ENCODE measurements around the gene SFMBT1. TPM values are rescaled to one million over a fixed set of nuclear protein-coding genes. Genes with fewer than 3 reads are reported as not detected.

The SFMBT1 gene
- total and polyA plus RNA-seq, 4 donors: 4.4 to 17.8 (median 10.4) TPM

DNA sequence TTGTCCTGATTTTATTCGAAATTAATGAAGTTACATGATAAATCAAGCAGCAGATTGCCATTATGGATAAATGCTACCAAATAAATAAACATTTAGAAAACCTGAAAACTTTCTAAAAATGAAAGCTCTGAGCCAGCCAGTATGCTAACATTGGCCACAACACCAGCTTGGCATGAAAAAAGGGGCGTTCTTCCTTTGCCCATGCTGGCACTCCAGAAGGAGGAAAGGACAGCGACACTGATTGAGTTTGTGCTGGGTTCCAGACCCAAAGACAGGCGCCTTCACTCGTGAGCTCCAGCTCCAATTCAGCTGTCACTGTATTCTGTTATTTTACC is 153.6 kb downstream of the SFMBT1 start:
- 37% methylated on average over 5 of the region's 5 CpGs for WGBS
- Histone ChIP-seq H3K4me1 (ENCODE audit: control insufficient read depth in 4 of 4, insufficient read depth in 4 of 4, low read length in 3 of 4) (peaks cover 15 to 69% (median 62%) of the 10 kb centered on the region in 4 donors), H3K9ac (ENCODE audit: low read depth in 1 of 2, low read length in 2 of 2) (peak overlapping the region in 1 of 2 donors; percentile 72), H3K4me3 (ENCODE audit: low read depth in 1 of 3, low read length in 3 of 3) (peak overlapping the region in 2 of 3 donors; percentile 18 to 26), H3K9me3 (ENCODE audit: control insufficient read depth in 4 of 4, low read length in 3 of 4) (no peaks in the 10 kb centered on the region), H3K36me3 (ENCODE audit: control insufficient read depth in 4 of 4, insufficient read depth in 3 of 4, low read depth in 1 of 4, low read length in 3 of 4) (peaks cover 0 to 2% (median 0%) of the 10 kb centered on the region in 4 donors), H3K27me3 (ENCODE audit: control insufficient read depth in 4 of 4, insufficient read depth in 4 of 4, low read length in 3 of 4) (no peaks in the 10 kb centered on the region), H3K27ac (ENCODE audit: low read depth in 1 of 2, low read length in 2 of 2) (peak overlapping the region; percentile 67 to 86)
- no peak for DNase-seq (ENCODE audit: low spot score)
- TF ChIP-seq RXRA (IDR thresholded peaks at IDR 0.05) (no peak), FOXA1 (IDR thresholded peaks at IDR 0.05) (no peak), SP1 (IDR thresholded peaks at IDR 0.05) (no peak), YY1 (IDR thresholded peaks at IDR 0.05) (peak; percentile 56), FOXA2 (IDR thresholded peaks at IDR 0.05) (no peak), HNF4A (conservative IDR thresholded peaks at IDR 0.05) (no peak), EGR1 (IDR thresholded peaks at IDR 0.05; ENCODE audit: low read depth in 2 of 2) (no peak), RAD21 (IDR thresholded peaks at IDR 0.05) (peak in 1 of 2 donors; percentile 20), JUND (IDR thresholded peaks at IDR 0.05) (no peak), HNF4G (IDR thresholded peaks at IDR 0.05) (no peak), GABPA (IDR thresholded peaks at IDR 0.05 in 1 of 2, conservative IDR thresholded peaks at IDR 0.05 in 1 of 2) (no peak), NR2F2 (IDR thresholded peaks at IDR 0.05) (no peak), TAF1 (conservative IDR thresholded peaks at IDR 0.05) (no peak)
- TF ChIP-seq, protein P1, sequence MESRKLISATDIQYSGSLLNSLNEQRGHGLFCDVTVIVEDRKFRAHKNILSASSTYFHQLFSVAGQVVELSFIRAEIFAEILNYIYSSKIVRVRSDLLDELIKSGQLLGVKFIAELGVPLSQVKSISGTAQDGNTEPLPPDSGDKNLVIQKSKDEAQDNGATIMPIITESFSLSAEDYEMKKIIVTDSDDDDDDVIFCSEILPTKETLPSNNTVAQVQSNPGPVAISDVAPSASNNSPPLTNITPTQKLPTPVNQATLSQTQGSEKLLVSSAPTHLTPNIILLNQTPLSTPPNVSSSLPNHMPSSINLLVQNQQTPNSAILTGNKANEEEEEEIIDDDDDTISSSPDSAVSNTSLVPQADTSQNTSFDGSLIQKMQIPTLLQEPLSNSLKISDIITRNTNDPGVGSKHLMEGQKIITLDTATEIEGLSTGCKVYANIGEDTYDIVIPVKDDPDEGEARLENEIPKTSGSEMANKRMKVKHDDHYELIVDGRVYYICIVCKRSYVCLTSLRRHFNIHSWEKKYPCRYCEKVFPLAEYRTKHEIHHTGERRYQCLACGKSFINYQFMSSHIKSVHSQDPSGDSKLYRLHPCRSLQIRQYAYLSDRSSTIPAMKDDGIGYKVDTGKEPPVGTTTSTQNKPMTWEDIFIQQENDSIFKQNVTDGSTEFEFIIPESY (IDR thresholded peaks at IDR 0.05): no peak
- TF ChIP-seq, protein P2, sequence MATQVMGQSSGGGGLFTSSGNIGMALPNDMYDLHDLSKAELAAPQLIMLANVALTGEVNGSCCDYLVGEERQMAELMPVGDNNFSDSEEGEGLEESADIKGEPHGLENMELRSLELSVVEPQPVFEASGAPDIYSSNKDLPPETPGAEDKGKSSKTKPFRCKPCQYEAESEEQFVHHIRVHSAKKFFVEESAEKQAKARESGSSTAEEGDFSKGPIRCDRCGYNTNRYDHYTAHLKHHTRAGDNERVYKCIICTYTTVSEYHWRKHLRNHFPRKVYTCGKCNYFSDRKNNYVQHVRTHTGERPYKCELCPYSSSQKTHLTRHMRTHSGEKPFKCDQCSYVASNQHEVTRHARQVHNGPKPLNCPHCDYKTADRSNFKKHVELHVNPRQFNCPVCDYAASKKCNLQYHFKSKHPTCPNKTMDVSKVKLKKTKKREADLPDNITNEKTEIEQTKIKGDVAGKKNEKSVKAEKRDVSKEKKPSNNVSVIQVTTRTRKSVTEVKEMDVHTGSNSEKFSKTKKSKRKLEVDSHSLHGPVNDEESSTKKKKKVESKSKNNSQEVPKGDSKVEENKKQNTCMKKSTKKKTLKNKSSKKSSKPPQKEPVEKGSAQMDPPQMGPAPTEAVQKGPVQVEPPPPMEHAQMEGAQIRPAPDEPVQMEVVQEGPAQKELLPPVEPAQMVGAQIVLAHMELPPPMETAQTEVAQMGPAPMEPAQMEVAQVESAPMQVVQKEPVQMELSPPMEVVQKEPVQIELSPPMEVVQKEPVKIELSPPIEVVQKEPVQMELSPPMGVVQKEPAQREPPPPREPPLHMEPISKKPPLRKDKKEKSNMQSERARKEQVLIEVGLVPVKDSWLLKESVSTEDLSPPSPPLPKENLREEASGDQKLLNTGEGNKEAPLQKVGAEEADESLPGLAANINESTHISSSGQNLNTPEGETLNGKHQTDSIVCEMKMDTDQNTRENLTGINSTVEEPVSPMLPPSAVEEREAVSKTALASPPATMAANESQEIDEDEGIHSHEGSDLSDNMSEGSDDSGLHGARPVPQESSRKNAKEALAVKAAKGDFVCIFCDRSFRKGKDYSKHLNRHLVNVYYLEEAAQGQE (IDR thresholded peaks at IDR 0.05): peak; percentile 59
- TF ChIP-seq, protein P3, sequence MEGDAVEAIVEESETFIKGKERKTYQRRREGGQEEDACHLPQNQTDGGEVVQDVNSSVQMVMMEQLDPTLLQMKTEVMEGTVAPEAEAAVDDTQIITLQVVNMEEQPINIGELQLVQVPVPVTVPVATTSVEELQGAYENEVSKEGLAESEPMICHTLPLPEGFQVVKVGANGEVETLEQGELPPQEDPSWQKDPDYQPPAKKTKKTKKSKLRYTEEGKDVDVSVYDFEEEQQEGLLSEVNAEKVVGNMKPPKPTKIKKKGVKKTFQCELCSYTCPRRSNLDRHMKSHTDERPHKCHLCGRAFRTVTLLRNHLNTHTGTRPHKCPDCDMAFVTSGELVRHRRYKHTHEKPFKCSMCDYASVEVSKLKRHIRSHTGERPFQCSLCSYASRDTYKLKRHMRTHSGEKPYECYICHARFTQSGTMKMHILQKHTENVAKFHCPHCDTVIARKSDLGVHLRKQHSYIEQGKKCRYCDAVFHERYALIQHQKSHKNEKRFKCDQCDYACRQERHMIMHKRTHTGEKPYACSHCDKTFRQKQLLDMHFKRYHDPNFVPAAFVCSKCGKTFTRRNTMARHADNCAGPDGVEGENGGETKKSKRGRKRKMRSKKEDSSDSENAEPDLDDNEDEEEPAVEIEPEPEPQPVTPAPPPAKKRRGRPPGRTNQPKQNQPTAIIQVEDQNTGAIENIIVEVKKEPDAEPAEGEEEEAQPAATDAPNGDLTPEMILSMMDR (IDR thresholded peaks at IDR 0.05; ENCODE audit: low read depth, low read length, missing input control): no peak
- TF ChIP-seq, protein P4, sequence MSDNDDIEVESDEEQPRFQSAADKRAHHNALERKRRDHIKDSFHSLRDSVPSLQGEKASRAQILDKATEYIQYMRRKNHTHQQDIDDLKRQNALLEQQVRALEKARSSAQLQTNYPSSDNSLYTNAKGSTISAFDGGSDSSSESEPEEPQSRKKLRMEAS (IDR thresholded peaks at IDR 0.05): no peak

DNA sequence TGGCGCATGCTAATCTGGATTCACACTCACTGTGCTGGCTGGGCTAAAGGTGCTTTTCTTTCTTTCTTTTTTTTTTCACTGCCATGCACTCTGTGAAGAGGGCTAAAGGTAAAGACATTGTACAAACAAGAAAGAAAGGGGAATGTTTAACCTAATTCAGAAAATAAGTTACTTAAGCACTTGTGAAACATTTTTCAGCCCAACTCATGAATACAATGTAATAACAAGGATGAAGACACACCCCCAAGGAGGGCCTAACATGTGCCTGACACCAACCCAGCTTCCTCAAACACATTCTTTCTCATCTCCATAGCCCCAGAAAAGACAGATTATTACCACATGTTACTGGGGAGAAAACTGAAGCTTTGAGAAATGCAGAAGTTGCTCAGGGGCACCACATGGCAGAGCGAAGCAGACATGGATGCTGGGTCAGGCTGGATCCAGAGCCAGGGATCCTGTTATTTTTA is 154.2 kb downstream of the SFMBT1 start:
- WGBS: 44% methylated on average over 2 of the region's 2 CpGs
- no peak for DNase-seq (ENCODE audit: low spot score)
- Histone ChIP-seq H3K9ac (ENCODE audit: low read depth in 1 of 2, low read length in 2 of 2) (peak overlapping the region in 1 of 2 donors; percentile 72), H3K27ac (ENCODE audit: low read depth in 1 of 2, low read length in 2 of 2) (peak overlapping the region; percentile 67 to 86), H3K4me1 (ENCODE audit: control insufficient read depth in 4 of 4, insufficient read depth in 4 of 4, low read length in 3 of 4) (peaks cover 15 to 68% (median 63%) of the 10 kb centered on the region in 4 donors), H3K9me3 (ENCODE audit: control insufficient read depth in 4 of 4, low read length in 3 of 4) (no peaks in the 10 kb centered on the region), H3K4me3 (ENCODE audit: low read depth in 1 of 3, low read length in 3 of 3) (no peak overlapping the region), H3K36me3 (ENCODE audit: control insufficient read depth in 4 of 4, insufficient read depth in 3 of 4, low read depth in 1 of 4, low read length in 3 of 4) (peaks cover 0 to 2% (median 0%) of the 10 kb centered on the region in 4 donors), H3K27me3 (ENCODE audit: control insufficient read depth in 4 of 4, insufficient read depth in 4 of 4, low read length in 3 of 4) (no peaks in the 10 kb centered on the region)
- TF ChIP-seq JUND (IDR thresholded peaks at IDR 0.05) (peak in 1 of 2 donors; percentile 17), EGR1 (IDR thresholded peaks at IDR 0.05; ENCODE audit: low read depth in 2 of 2) (no peak), YY1 (IDR thresholded peaks at IDR 0.05) (no peak), HNF4A (conservative IDR thresholded peaks at IDR 0.05) (peak; percentile 35 to 51), HNF4G (IDR thresholded peaks at IDR 0.05) (no peak), RAD21 (IDR thresholded peaks at IDR 0.05) (no peak), FOXA1 (IDR thresholded peaks at IDR 0.05) (no peak), TAF1 (conservative IDR thresholded peaks at IDR 0.05) (no peak), RXRA (IDR thresholded peaks at IDR 0.05) (peak; percentile 49 to 53), NR2F2 (IDR thresholded peaks at IDR 0.05) (no peak)
- TF ChIP-seq, protein P3 (IDR thresholded peaks at IDR 0.05; ENCODE audit: low read depth, low read length, missing input control): no peak
- TF ChIP-seq, protein P4 (IDR thresholded peaks at IDR 0.05): no peak
- TF ChIP-seq, protein P2 (IDR thresholded peaks at IDR 0.05): no peak

Data from liver (tissue), 9 donors.